ENCODE results near the gene AQP12B. TPM values are rescaled to one million over a fixed set of nuclear protein-coding genes. Genes with fewer than 3 reads are reported as not detected.

Gene AQP12B
- total RNA-seq, 1 experiment from 2014 or later, result not detected

DNA sequence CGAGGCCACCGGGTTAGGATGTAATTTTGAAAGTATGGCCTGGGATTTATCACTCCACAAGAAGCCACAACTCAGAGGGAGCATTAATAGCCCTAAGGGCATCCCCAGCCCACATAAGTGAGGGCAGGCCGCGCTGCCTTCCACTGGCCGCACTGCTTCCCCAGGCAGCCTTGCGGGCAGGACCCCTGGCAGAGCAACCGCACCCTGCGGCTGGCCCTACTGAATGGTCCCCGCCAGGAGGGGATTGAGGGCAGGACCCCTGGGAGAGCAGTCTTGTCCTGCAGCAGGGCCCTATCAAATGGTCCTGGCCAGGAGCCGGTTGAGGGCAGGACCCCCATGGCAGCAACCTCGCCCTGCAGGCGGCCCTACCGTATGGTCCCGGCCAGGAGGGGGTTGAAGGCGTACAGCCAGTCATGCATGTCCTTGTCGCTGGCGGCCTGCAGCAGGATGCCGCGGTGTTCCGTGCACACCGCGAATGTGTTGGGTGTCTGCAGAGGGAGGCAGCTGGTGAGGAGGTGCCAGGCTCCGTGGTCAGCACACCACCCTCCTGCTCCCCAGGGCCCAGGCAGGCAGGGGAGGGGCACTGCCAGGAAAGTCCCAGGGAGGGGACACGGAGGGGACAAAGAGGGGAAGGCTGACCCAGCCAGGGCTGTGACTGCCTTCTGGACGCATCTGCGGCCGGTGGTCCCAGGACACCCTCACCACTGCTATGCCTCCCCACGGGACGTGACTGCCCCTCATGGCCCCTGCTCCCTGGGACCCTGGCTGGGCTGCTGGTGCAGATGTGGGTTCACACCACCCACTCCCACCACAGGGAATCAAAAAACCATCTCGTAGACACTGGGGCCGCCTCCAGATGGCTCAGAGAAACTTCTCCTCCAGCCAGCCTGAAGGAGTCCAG lies 35.2 kb upstream of the AQP12B start:
- no peak for DNase-seq (ENCODE audit: low read depth)

DNA sequence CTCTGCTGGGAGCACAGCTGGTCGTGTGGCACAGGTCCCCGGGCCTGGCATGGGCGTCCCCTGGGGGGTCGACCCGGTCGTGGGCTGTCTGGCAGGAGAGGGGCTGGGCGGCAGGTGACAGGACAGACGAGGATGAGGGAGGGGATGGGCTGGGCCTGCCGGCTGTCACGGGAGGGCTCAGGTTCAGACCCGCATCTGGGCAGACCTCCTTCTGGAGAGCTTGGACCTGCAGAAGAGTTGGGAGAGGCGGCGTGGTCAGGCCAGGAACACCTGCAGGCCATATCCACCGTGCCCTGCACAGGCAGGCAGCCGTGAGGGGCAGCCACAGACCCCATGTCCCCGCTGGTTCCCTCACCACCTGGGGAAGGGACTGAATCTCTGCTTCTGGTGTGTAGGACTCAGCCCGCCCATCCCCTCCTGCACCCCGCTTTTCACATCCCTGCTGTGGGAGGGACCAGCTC lies 34.5 kb upstream of the AQP12B start:
- DNase-seq (ENCODE audit: low read depth), result no peak

DNA sequence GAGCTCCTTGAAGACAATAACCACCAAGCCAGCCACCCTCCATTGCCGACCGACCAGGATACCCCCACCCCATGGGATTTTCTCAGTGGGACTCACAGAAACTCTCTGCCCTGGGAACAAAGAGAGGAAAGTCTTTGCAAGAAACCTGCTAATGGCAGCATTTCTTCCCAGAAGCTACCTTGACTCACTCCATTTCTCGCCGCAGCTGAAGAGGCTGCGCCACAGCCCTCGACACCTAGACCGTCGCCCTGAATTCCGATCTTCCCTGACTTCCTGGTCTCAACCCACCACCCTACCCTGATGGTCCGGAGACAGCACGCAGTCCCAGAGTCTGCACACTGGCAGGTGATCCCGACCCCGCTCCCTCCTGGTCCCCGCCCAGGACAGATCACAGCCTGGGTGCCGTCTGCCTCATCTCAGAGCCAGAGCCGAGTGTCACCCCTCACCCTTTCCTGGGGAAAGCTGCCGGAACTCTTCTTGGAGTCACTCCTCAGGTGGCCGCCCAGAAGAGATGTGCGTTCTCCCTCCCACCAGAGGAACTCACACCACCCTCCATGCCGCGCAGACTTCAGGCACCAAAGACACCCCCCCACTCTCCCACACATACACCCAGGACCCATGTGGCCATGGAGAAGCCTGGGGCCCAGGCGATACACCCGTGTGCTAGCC lies 33.6 kb upstream of the AQP12B start:
- no peak for DNase-seq (ENCODE audit: low read depth)

DNA sequence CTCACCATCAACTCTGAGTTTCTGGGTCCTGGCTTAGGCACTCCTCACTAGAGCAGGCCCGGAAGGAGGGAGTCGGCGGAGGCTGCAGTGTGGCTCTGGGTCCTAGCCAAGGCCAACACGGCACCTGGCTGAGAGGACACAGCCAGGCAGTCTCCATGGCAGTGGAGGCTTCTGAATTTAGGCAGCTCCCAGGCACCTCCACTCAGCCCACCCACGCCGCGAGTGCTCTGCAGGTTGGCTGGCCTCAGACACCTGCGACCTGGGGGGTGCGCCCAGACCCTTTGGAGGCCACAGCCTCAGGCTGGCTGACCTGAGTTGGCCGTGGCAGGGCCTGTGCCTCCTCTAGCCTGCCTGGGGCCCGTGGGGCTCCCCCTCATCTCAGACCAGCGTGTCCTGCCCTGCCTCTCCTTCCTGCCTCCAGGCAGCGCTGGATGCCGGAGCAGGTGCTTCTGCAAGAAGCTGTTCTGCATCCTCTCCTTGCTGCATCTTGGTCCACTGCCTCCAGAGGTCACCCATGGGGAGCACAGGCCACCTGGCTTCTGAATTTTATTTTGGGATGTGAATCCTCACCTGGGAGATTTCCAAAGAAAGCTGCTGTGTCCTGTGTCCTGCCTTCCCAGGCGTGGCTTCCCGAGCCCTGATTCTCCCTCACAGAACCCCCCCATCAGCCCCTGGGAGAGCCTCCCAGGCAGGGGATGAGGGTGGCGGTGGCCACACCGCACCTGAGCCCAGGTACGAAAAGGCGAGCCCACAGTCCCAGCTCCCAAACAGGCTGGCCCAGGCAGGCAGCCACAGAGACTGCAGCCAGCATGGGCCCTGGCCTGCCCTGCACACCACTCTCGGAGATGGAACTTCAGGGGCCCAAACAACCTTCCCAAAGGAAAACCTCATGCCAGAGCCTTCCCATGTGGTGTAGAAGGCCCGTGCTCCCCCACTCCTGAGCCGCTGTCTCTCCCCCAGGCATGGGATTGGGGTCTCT lies 32.4 kb upstream of the AQP12B start:
- no peak for DNase-seq (ENCODE audit: low read depth)

DNA sequence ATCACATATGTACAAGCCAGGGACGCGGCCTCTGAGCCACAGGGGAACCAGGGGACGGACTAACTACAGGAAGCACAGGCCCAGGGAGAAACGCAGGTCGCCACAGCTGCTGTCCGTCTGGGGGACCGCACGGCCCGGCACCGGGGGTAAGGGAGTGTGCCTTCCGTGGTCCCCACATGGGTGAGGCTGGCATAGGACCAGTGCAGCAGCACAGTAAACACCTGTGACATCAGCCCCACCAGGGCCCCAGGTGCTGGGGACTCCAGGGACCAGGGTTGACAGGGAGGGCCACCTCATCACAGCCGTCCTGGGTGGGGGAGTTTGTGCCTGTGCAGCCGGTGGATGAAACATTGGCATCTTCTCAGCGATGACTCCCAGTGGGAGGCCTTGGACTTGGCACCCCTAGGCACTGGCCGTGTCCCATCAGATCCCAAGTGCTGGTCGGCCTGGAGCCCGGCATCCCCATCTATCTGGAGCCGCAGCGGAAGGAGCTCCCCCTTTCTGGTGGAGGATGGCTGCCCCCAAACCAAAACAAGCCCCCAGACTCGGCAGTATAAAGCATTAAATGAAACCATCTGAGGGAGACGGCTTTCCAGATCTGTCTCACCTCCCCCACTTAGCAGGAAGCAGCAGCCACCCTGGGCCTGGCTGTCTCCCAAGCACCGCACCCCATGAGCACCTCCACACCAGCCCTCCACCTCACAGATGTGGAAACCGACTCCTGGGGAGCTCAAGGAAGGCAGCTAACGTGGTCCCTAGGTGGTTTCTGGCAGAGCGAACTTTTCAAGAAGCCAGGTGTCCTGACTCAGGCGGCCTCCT lies 31.5 kb upstream of the AQP12B start:
- no peak for DNase-seq (ENCODE audit: low read depth)

DNA sequence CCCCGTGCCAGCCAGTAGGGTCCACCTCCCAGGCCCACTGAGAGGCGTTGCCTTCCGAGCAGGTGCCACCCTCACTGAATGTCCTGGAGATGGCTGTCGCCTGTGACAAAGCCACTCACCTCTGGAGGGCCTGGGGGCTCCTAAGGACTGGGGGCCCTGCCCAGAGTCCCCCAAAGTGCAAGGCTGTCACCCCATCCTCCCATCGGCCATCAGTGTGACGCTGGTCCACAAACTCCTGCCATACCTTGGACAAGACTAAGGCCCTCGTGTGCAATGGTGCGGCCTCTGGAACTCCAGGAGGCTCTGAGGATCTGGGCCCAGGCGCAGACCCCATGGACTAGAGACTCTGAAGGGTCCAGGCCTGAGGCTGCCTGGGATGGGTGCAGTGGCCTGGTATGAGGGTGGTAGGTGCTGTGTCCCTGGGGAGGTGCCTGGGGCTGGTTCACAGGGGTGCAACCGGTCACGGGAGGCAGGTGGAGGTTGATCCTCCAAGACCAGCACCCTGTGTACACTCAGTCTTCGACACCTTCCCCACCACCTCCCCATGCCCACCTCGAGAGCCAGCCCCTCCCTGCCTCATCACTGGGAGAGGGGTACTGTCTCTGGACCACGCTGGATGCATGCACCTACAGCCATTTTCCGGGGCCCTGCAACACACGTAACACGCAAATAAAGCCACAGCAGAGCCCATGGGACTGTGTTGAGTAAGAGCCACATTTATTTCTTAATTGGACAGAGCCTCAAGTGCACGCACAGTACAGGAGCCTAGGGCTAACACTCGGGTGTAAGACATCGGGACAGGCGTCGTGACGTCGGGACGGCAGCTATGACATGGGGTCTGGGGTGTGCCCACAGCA lies 30.6 kb upstream of the AQP12B start:
- DNase-seq (ENCODE audit: low read depth), result no peak

DNA sequence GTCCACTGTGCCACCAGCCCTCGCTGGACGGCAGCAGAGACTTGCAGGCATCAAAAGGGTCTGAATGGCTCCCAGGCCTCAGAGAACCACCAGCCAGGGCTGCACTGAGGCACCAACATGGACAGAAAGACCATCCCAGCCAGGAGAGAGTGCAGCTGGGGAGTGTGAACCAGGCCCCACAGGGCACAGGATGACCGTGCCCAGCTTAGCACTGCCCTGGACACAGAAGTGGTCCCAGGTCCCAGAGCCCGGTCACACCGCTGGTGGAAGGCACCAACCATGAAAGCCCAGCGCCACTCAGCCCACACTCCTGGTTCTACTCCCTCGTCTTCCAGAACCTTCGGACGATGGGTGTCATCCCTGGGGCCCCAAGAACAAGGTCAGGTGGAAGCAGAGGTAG lies 29.4 kb upstream of the AQP12B start:
- no peak for DNase-seq (ENCODE audit: low read depth)

DNA sequence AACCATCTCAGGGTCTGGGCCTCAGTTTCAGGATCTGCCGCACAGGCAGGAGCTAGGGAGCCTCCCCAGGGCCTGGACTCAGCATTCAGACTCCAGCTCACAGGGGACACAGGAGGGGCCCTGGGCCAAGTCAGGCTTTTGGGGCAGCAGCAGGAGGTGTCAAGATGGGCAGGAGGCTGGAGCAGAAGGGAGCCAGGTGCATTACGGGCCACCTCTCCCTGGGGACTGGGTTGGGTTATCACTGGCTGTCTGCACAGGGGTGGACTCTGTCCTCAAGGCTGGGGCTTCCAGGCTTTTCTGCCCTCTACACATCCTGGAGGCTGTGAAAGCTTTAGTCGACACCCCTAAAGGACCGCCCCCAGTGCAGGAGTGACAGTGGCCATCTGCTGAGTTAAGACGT lies 29.0 kb upstream of the AQP12B start:
- no peak for DNase-seq (ENCODE audit: low read depth)

DNA sequence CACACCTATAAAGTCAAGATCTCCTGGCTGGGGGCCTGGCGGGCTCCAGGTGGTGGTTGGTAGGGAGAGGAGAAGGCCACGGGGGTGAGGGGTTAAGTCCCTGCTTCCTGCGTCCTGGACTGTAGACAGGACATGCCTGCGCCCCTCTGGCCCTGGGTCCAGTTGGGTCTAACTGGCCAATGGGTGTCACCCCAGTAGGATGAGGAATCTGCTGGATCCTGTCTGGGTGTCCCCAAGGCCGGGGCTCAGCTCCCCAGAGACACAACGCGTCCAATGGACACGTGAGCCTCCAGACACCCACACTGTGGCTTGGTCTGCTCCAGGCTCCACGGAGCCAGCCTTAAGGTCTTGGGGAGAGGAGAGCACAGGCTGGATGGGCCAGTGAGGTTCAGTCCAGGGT lies 28.6 kb upstream of the AQP12B start:
- DNase-seq (ENCODE audit: low read depth), result no peak

DNA sequence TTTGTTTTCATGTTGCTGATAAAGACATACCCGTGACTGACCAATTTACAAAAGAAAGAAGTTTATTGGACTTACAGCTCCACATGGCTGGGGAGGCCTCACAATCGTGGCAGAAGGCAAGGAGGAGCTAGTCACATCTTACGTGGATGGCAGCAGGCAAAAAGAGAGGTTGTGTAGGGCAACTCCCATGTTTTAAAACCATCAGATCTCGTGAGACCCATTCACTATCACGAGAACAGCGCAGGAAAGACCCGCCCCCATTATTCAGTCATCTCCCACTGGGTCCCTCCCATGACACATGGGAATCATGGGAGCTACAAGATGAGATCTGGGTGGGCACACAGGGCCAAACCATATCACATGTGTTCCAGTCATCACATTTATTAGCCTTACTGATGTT lies 25.8 kb upstream of the AQP12B start:
- no peak for DNase-seq (ENCODE audit: low read depth)

DNA sequence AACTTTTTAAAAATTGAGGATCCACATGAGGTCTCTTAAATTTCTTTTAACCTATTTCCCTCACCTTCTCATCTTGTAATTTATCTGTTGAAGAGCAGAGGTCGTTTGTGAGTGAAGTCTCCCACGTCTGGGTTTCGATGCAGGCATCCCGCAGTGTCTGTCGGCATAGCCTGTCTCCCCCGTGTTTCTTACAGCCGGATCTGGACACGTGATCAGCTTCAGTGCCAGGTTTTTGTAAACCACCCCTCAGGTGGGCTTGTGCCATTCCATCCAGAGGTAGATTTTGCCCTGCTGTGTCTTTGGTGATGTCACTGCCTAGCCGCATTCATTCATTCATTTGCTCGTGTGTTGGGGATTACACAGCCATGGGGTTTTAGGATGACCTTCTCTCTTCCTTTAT lies 25.1 kb upstream of the AQP12B start:
- no peak for DNase-seq (ENCODE audit: low read depth)

DNA sequence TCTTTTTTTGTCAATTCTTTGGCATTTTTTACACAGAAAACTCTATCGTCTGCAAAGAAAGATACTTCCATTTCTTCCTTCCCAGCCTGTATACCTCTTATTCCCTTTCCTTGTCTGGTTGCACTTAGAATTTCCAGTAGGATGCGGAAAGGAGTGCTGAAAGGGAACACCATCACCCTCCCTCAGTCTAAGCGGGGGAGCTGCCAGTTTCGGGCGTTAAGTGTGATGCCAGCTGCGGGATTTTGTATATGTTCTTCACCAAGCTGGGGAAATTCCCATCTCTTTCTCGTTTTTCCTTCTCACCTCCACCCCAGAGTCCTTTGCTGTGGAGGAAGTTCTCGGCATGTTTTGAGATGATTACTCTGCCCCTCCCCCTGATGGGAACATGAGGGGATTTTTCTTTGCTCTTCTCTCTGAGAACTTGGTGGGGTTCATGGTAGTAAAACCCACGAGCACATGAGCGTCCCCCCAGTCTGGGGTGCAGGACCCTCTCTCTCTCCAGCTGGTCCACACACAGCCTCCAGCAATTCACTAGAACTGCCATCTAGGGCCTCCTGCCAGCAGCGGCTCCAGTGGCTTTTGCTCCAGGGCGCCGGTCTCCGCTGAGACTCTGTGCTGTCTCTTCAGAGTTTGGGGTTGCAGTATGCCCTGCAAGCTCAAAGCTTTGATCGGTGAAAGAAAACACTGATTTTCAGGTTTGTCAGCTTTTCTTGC lies 24.5 kb upstream of the AQP12B start:
- no peak for DNase-seq (ENCODE audit: low read depth)

DNA sequence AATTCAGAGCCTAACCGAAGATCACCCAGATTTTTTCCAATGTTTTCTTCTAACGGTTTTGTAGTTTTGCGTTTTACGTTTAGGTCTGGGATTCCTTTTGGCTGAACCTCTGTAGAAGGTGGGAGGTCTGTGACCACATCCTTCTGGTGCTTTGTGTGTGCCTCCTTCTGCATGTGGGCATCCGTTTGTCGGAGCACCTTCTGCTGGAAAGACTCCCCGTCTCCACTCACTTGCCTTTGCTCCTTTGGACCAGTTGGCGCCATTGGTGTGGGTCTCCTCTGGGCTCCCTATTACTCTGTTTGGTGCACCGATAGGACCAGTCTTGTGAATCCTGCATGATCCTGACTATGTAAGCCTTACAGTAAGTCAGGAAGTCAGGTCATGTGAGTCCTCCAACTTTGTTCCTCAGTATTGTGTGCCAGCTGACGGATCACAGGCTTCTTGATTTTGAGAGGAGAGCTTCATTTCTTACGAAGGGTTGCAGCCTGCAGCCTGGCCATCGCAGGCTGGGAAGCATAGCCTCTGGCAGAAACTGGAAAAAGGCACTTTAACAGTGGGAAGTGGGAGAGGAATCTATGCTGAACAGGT lies 22.6 kb upstream of the AQP12B start:
- no peak for DNase-seq (ENCODE audit: low read depth)

DNA sequence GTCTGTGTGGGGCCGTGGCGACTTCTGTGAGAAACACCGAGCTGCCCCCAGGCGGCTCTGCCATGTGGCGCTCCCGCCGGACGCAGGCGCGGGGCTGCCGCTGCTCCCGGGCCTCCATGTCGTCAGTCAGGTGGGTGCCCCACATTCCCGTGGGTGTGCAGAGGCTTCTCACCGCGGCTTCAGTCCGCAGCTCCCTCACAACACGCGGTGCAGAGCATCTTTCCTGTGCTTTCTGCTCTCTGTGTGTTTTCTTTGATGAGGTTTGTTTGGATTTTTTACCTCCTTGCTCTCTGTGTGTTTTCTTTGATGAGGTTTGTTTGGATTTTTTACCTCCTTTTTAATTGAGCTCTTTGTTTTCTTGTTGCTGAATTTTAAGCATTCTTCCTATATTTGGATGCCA lies 22.0 kb upstream of the AQP12B start:
- DNase-seq (ENCODE audit: low read depth), result no peak

DNA sequence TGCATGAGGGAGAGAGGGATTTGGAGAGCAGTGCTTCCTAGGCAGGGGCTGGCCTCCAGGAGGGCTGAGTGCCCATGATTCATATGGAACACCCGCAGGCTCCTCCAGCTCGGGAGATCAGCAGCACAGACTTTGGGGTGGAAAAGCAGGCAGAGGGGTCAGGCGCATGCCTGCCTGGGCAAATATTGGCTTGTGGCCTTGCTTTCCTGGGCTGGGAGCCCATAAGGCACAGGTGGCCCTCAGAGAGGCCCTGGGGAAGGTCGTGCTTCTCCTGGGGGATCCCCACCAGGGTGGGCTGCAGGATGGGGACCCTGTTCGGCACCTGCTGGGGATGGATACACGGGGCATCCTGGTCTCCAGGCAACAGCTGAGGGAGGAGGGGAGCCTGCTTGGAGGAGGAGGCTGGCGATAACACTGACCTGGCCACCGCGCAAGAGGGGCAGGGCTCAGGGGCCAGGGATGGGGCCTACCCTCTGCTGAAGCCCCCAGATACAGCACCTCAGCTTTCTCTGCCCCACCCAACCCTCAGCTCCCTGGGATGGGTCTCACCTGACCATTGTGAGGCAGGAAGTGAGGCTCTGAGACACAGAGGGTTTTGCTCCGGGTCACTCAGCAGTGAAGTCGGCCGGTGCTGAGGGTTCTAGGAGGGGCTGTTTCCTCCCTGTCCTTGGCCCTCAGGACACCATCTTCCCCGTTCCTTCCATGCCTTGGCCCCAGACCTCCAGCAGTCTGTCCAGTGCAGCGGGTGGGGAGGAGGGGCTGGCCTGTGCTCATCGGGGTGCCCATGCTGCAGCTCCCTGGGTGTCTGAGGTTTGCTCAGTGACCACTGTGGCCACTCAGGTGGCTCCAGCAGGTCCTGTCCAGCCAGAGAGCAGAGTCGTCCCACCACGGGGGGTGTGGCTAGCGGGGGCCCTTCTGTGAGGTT lies 21.0 kb upstream of the AQP12B start:
- no peak for DNase-seq (ENCODE audit: low read depth)

DNA sequence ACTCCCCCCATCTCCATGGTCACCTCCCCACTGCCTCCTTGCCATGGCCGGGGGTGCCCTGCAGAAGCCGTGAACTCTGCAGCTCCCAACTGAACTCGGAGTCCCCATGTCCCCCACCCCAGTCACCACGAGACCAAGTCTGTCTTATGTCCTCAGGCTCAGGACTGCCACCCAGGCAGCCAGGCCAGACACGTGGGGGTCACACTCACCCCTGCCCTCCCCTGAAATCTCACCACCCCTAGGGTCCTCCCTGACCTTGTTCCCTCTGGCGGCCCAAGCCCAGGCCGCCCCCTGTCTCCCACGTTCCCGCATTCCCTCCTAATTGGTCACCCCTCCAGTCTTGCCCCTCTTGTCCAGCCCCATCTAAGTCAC lies 19.9 kb upstream of the AQP12B start:
- no peak for DNase-seq (ENCODE audit: low read depth)

DNA sequence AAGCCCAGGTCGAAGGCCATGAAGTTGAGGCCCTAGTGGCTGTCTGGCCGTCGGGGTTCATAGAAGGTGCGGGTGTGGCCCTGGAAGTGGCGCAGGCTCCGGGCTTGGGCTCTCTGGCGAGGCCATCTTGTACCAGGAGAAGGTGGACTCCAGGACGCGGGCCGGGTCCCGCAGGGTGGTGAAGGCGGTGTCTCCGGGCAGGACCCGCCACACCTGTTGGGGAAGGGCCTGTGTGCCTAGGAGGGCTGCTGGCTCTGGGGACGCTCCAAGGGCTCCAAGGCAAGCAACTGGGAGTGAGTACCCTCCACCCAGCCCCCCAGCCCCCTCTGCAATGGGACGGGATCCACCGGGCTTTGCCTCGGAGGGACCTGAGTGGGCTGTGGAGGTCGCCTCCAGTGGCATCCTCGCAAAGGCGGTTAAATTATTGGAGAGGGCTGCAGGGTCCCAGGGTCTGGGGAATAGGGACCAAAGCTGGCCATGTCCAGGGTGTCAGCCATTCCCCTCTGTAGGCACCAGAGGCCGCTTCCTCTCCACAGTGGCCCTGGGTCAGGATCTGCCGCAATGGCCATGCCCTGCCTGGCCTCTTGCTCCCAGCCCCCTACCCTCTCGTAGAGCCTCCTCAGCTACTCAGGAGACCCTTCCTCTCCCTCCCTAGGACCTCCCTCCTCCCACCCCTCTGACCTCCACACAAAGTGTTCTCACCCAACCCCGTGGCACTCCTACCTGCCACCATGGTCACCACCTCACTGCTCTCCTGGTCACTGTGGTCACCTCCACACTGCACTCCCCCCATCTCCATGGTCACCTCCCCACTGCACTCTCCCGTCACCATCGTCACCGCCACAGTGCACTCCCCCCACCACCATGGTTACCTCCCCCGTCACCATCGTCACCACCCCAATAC lies 19.3 kb upstream of the AQP12B start:
- DNase-seq (ENCODE audit: low read depth), result no peak
